HepG2 (cell line): ENCODE results near the gene NNMT. TPM values are rescaled to one million over a fixed set of nuclear protein-coding genes. Genes with fewer than 3 reads are reported as not detected.

Experiments used
- BHLHE40 ChIP-seq: IDR thresholded peaks from 2 replicates; pipeline ENCODE4 v1.6.1; 2011; ENCODE audit warnings: low read length, improper control_type of control experiment
- CENPBD1 ChIP-seq: sonication (generic); formaldehyde crosslinking; IDR thresholded peaks from 2 replicates; pipeline ENCODE4 v1.8.0; 2022; ENCODE audit warnings: missing genetic modification reagents, low read depth, mild to moderate bottlenecking, borderline replicate concordance
- ESRRA ChIP-seq: sonication (generic); formaldehyde crosslinking; IDR thresholded peaks from 2 replicates; pipeline ENCODE4 v1.5.1; 2020; ENCODE audit warnings: mild to moderate bottlenecking, low read depth, missing genetic modification reagents
- HNRNPK ChIP-seq: fragments of 200-400 bp; formaldehyde crosslinking; IDR thresholded peaks from 2 replicates; pipeline ENCODE4 v1.6.1; 2018; ENCODE audit warnings: low read length, low read depth, moderate library complexity, mild to moderate bottlenecking; ENCODE audit not compliant: poor library complexity, severe bottlenecking
- PHF20 ChIP-seq: sonication (generic); formaldehyde crosslinking; IDR thresholded peaks from 2 replicates; pipeline ENCODE4 v1.5.0; 2020; ENCODE audit warnings: mild to moderate bottlenecking, missing genetic modification reagents
- SRSF4 ChIP-seq: fragments of 200-400 bp; formaldehyde crosslinking; IDR thresholded peaks from one replicate; pipeline ENCODE4 v1.6.1; 2018; ENCODE audit warnings: mild to moderate bottlenecking, low read depth, low read length, moderate library complexity; ENCODE audit not compliant: poor library complexity, severe bottlenecking
- TCF7L2 ChIP-seq: IDR thresholded peaks from 2 replicates; pipeline ENCODE4 v1.6.1; 2011; ENCODE audit warnings: mild to moderate bottlenecking, low read depth, low read length, moderate library complexity
- TRAFD1 ChIP-seq: sonication (generic); formaldehyde crosslinking; IDR thresholded peaks from 2 replicates; pipeline ENCODE4 v1.5.1; 2020; ENCODE audit warnings: missing genetic modification reagents, mild to moderate bottlenecking, borderline replicate concordance
- ZFP36 ChIP-seq: fragments of 150-350 bp; IDR thresholded peaks from 2 replicates; pipeline ENCODE4 v1.6.1; 2018; ENCODE audit warnings: borderline replicate concordance, low read length, low read depth; ENCODE audit not compliant: partially characterized antibody
- ZNF34 ChIP-seq: sonication (generic); formaldehyde crosslinking; IDR thresholded peaks from 2 replicates; pipeline ENCODE4 v1.4.0; 2020; ENCODE audit warnings: mild to moderate bottlenecking, missing genetic modification reagents, borderline replicate concordance
- ZNF577 ChIP-seq: sonication (generic); formaldehyde crosslinking; IDR thresholded peaks from 2 replicates; pipeline ENCODE4 v1.4.0; 2020; ENCODE audit warnings: mild to moderate bottlenecking, low read depth, missing genetic modification reagents, borderline replicate concordance
- ZNF878 ChIP-seq: sonication (generic); formaldehyde crosslinking; IDR thresholded peaks from 2 replicates; pipeline ENCODE4 v1.8.1; 2023; ENCODE audit warnings: mild to moderate bottlenecking, missing genetic modification reagents, moderate library complexity
- ZSCAN9 ChIP-seq: IDR thresholded peaks from 2 replicates; pipeline ENCODE4 v1.6.1; 2016; ENCODE audit warnings: borderline replicate concordance
- polyA plus RNA-seq, 8 experiments: library from polyadenylated mRNA; depleted of rRNA in 3 of 8; stranded (reverse) in 7 of 8; unstranded in 1 of 8; fragments of >200 nt; fragmentation: Illumina TruSeq in 4 of 8; extraction: Trizol in 4 of 8; gene quantifications; 2 replicates each; pipeline versions ENCODE4 v1.2.1 to v1.2.3, GENCODE V29; 2011 to 2016; ENCODE audit warnings: low read depth in 4 of 8, missing spikeins in 1 of 8, mixed read lengths in 1 of 8; ENCODE audit not compliant: insufficient read depth in 1 of 8
- total RNA-seq, 5 experiments: library from RNA; depleted of rRNA; stranded (reverse); fragments of >200 nt; fragmentation: Illumina TruSeq; extraction: Trizol; gene quantifications; 2 replicates each; pipeline ENCODE4 v1.2.3, GENCODE V29; 2016; ENCODE audit warnings: low read depth in 1 of 5

The NNMT gene
- total and polyA plus RNA-seq, 2 of the 13 experiments (the other 11 are each of a cell fraction or from before 2014, with no cell fraction given), result 0.13 TPM; not detected in 1

- TF ChIP-seq ESRRA, result no peak
- TF ChIP-seq BHLHE40, result no peak
- no peak for TF ChIP-seq ZNF34 (CRISPR knock-in tag)
- TF ChIP-seq ZNF878 (CRISPR knock-in tag), result peak; percentile 76; the same call in 1 of the 2 replicates
- no peak for TF ChIP-seq ZSCAN9 (CRISPR knock-in tag)
- TF ChIP-seq SRSF4, result no peak
- TF ChIP-seq ZFP36, result peak; percentile 60
- TF ChIP-seq ZNF577, result no peak
- TF ChIP-seq PHF20, result no peak
- TF ChIP-seq HNRNPK, result no peak
- TF ChIP-seq TCF7L2, result peak; percentile 82
- TF ChIP-seq TRAFD1 (CRISPR knock-in tag), result no peak
- TF ChIP-seq CENPBD1 (CRISPR knock-in tag), result no peak
Observed at GRCh38 chr11:114315749-114316368, 19.7 kb downstream of the NNMT start (continued).
